GM18505 (cell line): ENCODE measurements around the gene PGAM1.

Source experiments
- ATAC-seq: cut with Tn5 transposase; IDR thresholded peaks from one replicate; pipeline ENCODE4 v1.9.1; 2021; ENCODE audit not compliant: unreplicated experiment
- POLR2A ChIP-seq: IDR thresholded peaks from 4 replicates; pipeline ENCODE4 v1.6.1; 2011; ENCODE audit warnings: borderline replicate concordance; ENCODE audit not compliant: insufficient read depth, insufficient read length; ENCODE audit errors: extremely low read depth

The PGAM1 gene

GRCh38 chr10:97426776-97427570, 982 bp downstream of the PGAM1 start:
- ATAC-seq, result no peak
- no peak for TF ChIP-seq POLR2A

- no peak for ATAC-seq
- no peak for TF ChIP-seq POLR2A
These were observed 1.7 kb downstream of the PGAM1 start for GRCh38 chr10:97427571-97428179.

- ATAC-seq, result no peak
- peak; percentile 17 for TF ChIP-seq POLR2A
These were observed 2.6 kb downstream of the PGAM1 start for GRCh38 chr10:97428572-97428981.

GRCh38 chr10:97434055-97434454, 8.1 kb downstream of the PGAM1 start:
- ATAC-seq, result no peak
- TF ChIP-seq POLR2A, result no peak

- TF ChIP-seq POLR2A, result no peak
- ATAC-seq, result no peak
These were observed 8.6 kb downstream of the PGAM1 start for GRCh38 chr10:97434557-97434956.

GRCh38 chr10:97435211-97435610, 9.2 kb downstream of the PGAM1 start:
- no peak for ATAC-seq
- no peak for TF ChIP-seq POLR2A

GRCh38 chr10:97442277-97442676, 16.3 kb downstream of the PGAM1 start:
- no peak for ATAC-seq
- no peak for TF ChIP-seq POLR2A

- ATAC-seq, result no peak
- TF ChIP-seq POLR2A, result no peak
These were observed 18.2 kb downstream of the PGAM1 start for GRCh38 chr10:97444212-97444611.

- TF ChIP-seq POLR2A, result no peak
- no peak for ATAC-seq
These were observed 19.3 kb downstream of the PGAM1 start for GRCh38 chr10:97445357-97445721.

GRCh38 chr10:97445722-97446639, 20.0 kb downstream of the PGAM1 start, which contains the start of the genes EXOSC1 and ZDHHC16:
EXOSC1 (minus strand) TSS chr10:97446006; CDS start chr10:97445985, 21 bp downstream.
ZDHHC16 (plus strand) TSS chr10:97446175; CDS start chr10:97451676, 5,501 bp downstream.
- TF ChIP-seq POLR2A, result peak; percentile 86
- ATAC-seq, result peak; percentile 94

- ATAC-seq, result no peak
- TF ChIP-seq POLR2A, result no peak
These were observed 24.8 kb downstream of the PGAM1 start for GRCh38 chr10:97450828-97451227.

GRCh38 chr10:97451605-97452004, 25.6 kb downstream of the PGAM1 start:
- no peak for ATAC-seq
- TF ChIP-seq POLR2A, result no peak

GRCh38 chr10:97452352-97452751, 26.4 kb downstream of the PGAM1 start:
- TF ChIP-seq POLR2A, result no peak
- ATAC-seq, result no peak
